Measurements from ENCODE around the gene HYDIN.
"Not testable (repeated sequence)": the region's sequence is repeated elsewhere in the genome, so short reads cannot be mapped to it uniquely, and the experiment has no call there.

The HYDIN gene

DNA sequence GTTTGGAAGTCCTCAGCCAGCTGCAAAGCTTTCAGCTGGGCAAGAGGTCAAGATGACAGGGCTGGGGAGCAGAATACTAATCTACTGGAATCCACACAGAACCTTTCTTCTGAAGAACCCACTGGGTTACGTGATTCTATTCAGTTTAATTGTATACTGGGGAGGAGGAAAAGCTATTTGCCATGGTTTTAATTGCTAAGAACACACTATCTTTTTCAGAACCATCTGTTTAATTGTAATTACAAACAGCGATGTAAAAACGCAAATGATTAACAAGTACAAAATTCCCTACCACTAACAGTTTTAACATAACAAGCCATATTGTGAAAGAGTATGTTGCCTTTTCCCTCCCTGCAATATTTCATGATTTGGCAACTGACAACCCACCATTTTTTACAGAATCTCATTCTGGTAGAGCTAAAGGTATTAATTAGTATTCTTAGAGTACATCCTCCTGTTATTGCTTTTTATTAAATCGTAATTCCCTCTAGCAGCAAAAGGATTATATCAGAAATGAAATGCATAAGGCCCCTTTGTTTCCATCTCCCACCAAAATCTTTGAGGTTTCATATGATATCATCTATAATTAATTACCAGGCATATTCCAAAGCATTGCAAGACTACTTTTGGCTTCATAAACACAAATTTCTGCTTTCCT, 12.1 kb downstream of the HYDIN start:
- DNase-seq = no peak

DNA sequence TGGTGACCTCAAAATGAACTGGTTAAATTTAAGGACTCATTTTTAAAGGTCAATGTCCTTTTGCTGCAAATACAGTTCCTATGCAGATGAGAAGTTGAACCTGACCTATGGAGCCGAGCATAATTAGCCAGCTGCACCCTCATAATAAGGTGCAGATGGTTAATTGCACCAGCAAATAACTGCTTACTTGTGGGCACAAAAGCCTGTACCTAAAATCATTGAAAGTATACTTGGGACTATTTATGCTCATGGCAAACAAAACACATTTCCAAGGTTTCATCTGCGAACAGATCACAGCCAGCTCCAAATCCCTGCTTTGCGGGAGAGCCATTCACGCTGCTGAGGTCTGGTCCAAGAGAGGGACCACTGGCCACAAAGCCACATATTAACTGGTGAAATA, 13.0 kb downstream of the HYDIN start:
- no peak for DNase-seq

DNA sequence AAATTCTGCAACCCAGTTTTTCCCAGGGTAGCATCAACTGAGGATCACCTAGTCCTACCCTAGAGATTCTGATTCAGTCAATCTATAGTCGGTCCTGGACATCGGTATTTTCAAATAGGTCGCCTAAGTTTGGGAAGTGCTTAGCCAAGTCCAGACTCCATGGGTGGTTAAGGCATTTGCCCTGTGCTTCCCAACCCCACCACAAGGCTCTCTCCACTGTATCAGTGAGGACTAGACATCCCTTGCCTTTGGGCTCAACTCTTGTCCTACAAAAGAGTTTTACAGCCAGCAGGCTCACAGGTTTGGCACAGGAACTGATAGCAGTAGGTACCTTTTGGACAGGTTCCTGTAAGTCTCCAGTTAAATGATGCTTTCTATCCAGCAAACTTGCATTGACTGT, 13.8 kb downstream of the HYDIN start:
- no peak for DNase-seq

DNA sequence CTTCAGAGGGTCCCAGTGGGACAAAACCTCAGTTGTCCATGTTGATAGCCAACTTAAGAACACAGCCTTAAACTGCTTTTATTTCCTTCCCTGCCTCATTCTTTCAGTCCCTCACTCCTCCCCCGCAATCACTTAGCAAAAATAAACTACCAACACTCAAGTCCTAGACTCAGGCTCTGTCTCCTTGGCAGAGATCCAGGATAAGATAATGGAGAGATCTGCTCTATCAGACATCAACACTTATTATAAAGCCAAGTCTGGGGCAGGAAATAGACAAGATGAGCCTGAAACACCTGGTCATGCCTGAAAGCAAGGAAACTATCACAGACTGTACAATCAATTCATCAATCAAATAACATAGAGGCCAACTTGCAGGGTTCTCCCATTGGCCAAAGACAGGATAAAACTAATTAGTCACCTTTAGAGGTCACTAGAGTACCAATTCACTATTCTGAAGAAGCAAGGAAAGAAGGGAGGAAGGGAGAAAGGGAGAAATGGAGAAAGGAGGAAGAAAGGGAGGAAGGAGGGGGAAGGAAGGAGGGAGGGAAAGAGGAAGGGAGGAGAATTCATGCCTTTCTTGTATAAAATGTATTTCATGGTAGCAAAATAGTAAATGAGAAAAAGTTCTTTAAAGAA, 15.7 kb downstream of the HYDIN start:
- no peak for DNase-seq

DNA sequence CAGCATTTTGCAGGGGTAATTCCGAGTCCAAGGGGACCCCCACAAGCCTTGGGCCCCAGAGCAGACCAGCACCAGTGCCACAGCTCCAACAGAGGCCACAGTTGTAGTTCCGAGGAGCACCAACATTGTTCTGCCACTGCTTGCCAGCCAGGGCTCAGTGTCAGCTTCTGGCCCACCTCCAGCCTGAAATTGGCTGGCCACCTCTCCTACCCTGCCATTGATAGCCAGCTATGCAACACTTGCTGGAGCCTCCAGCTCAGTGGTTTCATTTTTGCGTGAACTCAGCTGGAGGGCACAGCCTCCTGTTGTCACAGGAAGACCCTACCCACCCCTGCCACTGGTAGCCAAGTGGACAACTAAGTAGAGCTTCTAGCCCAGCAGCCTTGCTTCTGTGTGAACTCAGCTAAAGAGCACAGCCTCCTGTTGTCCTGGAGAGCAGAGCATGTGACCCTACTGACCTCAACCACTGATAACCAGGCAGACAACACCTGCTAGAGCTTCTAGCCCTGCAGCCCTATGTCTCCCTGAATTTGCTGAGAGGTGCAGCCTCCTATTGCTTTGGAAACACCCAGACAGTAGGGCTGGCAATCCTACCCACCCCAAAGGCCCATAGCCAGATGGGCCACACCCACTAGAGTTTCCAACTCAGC, 24.9 kb downstream of the HYDIN start:
- no peak for DNase-seq

DNA sequence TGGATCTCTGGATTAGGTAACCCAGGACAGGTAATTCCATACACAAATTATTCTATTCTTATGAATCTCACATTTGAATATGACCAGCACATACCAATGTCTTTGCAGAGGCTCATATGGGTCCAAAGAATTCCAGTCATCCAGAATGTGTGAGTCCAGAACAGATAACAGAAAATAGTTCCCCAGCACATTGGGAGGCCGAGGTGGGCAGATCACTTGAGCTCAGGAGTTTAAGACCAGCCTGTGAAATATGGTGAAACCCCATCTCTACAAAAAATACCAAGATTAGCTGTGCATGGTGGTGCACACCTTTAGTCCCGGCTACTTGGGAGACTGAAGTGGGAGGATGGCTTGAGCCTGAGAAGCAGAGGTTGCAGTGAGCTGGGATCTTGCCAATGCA, 26.9 kb downstream of the HYDIN start:
- no peak for DNase-seq

DNA sequence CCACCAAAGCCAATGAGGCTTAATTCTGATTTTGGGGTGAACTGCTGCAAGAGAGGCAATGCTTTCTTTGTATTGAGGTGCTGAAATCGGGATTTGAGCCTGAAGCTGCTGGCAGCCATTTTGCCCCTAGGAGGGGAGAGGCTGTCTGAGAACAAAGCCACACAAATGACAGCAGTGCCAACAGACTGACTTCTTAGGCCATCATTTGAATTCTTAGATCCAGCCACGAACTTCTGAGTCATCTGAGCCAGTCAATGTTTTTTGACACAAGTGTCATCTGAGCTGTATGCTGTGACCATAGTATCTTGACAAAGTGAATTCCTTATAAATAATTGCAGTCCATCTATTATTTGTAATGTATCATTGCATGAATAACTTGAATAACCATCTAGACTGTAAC, 29.0 kb downstream of the HYDIN start:
- DNase-seq = no peak

DNA sequence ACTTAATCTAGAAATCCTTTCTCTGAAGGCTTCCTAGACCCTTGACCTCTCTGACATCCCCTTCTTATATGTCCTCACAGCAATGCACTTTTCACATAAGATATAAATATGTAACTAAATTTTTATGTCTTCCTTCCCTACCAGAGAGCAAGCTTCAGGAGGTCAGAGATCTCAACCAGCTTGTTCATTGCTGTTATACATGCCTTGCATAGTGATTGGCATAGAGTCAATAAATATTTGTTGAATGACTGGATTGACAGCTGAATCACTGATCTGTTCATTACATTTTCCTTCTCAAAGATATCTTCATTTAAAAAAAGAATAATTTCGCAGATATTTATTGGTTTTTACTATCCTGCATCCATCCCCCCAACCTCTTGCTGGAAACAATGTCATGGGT, 29.5 kb downstream of the HYDIN start:
- no peak for DNase-seq

DNA sequence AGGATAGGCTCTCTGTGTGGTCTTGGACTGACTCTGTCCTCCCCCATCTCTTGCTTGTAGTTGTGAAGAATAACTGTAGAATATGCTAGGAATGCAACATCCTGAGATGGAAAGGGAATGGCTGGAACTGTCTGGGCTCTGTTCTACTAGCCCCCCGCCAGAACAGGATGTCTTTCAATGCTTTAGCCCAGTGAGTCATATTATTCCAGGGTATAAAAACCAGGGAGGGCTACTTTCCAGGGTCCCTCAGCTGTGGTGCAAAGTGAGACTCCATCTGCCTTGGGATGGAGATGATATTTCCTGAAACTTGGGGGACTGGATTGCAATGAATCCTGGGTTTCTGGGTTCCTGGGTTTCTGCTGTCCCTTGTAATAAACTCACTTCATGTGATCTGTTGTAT, 32.1 kb downstream of the HYDIN start:
- no peak for DNase-seq

DNA sequence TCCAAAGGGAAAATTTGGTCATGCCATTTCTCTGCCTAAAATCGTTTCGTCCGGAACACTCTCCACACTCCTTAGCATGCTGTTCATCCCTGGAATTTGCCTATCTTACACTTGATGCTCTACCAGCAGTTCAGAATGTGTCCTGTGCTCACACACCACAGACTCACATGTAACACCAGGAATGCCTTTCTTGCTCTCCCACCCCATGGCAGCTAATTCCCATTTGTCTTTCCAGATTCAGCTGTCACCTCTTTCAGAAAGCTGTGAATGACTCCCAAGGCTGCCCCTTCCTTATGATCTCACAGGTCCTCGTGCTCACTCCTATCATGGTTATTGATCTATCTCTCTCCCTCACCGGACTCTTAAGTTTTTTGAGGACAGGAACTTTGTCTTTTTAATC, 38.1 kb downstream of the HYDIN start:
- DNase-seq = no peak

DNA sequence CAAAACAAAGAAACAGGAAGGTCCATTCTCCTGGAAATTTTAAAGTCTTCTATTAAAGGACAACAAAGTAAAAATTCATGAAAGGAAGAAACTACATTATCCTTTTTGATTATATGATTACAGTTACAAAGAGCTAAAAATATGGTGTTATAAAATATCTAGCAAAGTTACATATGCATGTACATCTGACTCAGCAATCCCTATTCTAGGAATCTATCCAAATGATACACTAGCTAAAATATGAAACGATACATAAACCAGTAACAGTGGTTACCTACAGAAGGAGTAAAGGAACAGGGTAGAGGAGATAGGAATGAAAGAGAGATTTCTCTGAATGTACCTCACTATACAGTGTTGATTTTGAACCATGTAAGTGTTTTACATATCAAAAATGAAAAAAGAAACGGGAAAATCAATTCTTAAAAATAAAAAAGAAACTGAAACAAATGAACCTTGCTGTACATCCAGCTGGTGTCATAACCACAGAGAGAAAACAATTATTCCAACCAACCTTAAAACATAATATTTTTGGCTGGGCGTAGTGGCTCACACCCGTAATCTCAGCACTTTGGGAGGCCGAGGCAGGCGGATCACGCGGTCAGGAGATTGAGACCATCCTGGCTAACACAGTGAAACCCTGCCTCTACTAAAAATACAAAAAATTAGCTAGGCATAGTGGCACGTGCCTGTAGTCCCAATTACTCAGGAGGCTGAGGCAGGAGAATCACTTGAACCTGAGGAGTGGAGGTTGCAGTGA, 41.4 kb downstream of the HYDIN start:
- DNase-seq = no peak

DNA sequence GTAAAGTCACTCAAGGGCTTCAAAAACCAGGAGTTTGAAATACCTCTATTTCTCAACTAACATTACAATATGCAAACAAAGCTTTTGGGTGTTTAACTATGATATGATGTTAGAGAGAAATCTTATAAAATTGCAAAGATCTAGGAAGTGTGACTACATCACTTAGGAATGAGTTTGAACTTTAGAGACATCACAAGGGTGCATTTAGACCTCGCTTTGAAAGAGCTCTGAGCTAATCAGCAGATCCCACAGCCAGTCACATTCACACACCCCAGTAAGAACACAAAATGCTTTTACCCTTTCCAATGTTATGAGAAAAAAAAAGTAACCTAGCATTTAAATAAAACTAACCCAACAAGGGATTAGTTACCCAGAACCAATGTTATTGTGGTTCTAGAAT, 45.2 kb downstream of the HYDIN start:
- DNase-seq = no peak

DNA sequence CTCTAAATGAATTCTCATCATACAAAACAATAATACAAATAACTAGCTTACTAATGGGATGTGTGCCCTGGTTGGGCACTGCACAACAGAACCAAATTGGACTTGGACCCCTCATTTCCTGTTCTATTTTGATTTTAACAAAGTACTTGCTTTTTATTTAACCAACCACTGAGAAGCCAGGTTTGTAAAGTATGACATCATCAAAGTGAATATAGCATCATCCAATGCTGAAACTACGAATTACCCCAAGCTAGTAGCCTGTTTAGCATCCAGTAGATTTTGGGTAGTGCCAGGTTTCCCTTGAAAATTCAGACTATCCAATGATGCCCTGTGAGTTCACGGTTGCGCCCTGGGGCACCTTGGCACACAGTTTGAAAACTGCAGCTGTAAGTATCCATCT, 51.0 kb downstream of the HYDIN start:
- no peak for DNase-seq

DNA sequence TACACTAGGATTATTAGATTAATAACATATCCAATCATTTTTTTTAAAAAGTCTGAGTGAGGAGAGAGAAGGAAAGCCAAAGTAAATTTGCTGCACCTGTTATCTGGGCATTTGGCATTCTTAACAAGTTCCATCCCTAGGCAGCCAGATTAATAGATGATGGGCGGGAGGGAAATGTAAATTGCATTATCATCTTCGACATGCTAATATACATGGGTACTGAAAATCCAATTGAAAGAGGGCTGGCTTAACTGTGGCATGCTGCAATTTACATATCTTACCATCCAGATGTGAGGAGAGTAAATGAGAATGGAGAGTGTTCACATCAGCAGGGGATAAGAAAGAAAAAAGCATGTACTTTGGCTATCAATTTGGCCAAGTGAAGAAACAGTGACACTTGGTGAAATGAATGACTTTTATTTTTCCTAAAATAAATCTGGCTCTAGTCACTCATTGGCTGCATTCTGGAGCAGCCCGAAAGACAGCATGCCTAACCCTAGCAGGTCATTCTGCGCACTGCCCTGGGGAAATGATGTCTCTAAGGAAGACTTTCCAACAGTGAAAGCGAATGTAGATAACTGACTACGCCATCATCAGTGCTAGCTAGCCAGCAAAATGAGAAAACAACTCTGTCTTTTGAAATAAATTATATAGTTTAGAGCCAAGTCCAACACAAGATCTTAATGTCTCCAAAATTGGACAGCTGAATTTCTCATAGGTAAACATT, 57.9 kb downstream of the HYDIN start:
- no peak for DNase-seq

DNA sequence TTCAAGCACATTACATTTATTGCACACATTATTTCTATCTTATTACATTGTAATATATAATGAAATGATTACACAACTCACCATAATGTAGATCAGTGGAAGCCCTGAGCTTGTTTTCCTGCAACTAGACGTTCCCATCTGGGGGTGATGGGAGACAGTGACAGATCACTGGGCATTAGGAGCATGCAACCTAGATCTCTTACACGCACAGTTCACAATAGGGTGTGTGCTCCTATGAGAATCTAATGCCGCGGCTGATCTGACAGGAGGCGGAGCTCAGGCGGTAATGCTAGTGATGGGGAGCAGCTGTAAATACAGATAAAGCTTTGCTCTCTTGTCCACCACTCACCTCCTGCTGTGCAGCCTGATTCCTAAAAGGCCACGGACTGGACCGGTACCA, 69.5 kb downstream of the HYDIN start:
- not testable (repeated sequence) for DNase-seq

DNA sequence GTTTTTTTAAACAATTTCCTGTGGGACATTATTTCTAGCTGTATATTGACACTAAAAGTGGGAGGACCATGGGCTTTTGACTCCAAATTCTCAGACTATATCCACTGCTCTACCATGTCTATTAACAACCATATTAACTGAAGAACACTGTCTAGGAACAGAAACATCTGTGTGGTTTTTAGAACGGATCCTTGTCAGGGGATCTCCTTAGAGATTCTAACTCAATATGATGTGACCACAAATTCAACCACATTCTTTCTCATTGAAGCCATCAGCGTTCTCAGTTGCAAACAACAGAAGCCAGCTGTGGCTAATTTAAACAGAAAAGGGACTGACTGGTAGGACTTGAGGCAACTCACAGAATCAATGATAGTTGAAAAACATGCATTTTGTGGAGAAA, 73.2 kb downstream of the HYDIN start:
- not testable (repeated sequence) for DNase-seq

DNA sequence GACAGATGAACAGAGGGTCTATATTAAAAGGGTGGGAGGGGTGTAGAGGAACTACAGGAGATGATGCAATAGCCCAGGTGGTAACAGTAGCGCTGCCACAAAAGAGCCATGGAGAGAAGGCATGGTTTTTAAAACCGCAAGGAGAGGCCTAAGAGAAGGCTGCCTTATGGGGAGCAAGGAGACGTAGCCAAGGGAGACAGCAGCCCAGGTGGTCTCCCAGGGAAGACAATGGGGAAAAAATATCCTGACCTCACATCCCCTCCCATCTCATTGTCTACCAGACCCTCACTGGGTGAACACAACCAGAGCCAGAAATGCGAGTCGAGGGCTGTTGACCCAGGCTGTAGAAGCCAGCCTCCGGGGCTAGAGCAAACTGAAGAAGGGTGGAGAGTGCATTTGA, 77.2 kb downstream of the HYDIN start:
- DNase-seq = not testable (repeated sequence)

DNA sequence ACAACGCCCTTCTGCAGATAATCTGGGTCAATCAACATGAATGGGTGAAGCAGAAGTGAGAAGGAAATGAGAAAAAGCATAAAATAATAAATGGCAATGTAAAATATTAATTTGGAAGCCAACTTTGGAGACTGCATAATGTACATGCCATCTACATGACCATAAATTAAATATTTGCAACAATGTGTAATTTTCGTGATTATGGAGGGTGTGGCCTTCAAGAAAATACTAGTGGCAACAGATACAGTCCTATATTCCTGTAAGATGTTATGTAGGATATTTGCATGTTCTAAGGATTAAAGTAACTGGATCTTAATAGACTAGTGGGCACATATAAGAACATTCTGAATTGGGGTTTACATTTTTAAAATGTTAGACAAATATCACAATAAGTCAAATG, 78.9 kb downstream of the HYDIN start:
- not testable (repeated sequence) for DNase-seq

DNA sequence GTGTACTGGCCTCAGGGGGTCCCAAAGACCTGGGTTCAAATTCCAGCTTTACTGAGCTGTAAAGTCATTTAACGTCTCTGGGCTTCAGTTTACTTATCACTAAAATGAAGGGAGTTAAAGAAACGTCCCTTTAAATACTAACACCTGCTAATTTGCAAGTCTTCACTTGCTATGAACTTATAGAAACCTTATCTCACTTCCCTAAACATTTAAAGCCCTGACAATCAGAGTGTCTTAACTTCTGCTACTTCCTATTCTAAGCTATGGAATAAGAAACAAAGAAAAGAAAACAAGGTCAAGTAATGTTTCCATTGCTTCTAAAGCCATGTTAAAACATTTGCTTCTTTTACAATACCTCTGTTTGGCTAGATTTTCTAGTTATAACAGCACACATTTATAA, 87.3 kb downstream of the HYDIN start:
- not testable (repeated sequence) for DNase-seq

DNA sequence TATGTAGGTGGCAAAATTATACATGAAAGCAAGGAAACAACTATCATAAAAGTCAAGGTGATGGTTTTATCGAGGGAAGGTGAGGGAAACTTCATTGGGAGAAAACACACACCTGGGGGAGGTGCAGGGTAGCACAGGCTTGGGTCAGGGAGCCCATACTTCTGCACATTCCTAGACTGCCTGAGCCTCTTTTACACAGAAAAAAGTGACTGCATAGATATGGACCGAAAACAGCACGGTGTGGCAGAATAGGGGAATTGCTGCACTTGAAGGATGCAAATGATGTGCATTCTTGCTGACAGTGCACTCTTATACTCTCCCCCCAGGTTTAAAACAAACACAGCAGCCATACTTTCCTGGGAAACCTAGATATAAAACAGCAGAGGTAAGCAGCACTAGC, 120.0 kb downstream of the HYDIN start:
- DNase-seq = not testable (repeated sequence)

DNA sequence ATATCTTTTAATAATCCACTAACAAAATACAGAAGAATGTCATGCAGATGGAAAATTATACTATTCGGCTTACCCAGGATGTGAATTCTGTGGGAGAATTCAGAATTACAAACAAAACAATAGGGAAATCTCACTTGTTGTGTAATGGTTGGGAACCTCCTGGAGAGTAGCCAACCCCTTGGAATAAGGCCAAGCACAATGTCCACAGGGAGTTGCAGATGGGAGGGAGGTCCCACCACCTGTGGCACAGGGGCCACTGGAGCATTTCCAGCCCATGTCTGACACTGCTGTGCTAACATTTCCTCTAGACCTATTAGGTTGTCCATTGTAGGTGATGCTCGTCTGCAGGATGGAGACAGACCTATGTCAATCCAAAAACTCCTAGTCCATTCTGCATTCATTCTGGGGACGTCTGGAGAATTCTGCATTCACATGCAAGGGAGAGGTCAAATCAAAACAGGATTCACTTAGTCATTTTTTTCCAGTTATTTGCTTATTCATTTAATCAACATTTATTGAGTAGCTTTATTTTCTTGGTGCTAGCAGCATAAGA, 120.8 kb downstream of the HYDIN start:
- not testable (repeated sequence) for DNase-seq

DNA sequence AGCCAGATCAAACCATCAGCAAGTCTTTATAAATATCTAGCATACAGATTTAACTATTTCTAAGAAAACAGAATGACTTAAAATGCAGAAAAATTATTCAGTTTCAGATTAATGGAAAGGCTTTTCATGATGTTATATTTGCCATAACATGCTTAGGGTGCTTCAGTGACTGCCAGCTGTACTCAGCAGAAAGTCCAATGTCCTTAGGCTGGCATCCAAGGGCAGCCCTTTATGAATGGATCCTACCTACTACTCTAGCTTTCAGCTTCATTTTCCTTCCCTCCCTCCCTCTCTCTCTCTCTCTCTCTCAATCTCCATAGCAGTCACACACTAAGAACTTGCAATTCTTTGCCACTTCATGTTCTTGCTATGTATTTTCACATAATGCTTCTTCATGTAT, 124.6 kb downstream of the HYDIN start:
- not testable (repeated sequence) for DNase-seq

DNA sequence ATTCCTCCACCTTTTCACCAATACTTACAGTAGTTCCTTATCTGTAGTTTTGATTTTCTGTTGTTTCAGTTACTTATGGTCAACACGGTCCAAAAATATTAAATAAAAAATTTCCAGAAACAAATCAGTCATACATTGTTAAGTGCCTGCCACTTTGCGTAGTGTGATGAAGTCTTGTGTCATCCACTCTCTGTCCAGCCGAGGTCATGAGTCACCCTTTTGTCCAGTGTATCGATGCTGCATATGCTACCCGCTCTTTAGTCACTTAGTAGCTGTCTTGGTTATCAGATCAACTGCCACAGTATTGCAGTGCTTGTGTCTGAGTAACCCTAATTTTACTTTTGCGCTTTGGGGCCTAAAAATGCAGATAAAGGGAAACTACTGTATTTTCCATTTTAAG, 146.9 kb downstream of the HYDIN start:
- DNase-seq = not testable (repeated sequence)

All from activated CD8-positive, alpha-beta memory T cell treated with anti-CD3 and anti-CD28 coated beads, Interleukin-2, amount 50 U/mL, for 48 hours (primary cell).